Measurements from ENCODE around the gene CCDC152.
"Not testable (repeated sequence)": the region's sequence is repeated elsewhere in the genome, so short reads cannot be mapped to it uniquely, and the experiment has no call there.

The CCDC152 gene

GRCh38 chr5:42756606-42757601, at the start of gene CCDC152:
TSS of gene CCDC152 (plus strand) at chr5:42756818. CDS start at chr5:42759122, 2,304 bp downstream.
- peak within 1 kb of the TSS; percentile 83 for H3K27ac Mint-ChIP-seq
- H3K27me3 Mint-ChIP-seq = peaks cover 0 to 7% of the 10 kb centered on the region in 2 donors
- peaks cover 9 to 19% of the 10 kb centered on the region in 2 donors for H3K4me1 Mint-ChIP-seq
- H3K36me3 Mint-ChIP-seq = peaks cover 2 to 4% of the 10 kb centered on the region in 2 donors
- ATAC-seq (replicated peaks) = peak; percentile 93 to 95
- peak; percentile 38 for DNase-seq
- H3K4me3 Mint-ChIP-seq = peak within 1 kb of the TSS; percentile 84 to 89
- H3K9me3 Mint-ChIP-seq = no peaks in the 10 kb centered on the region

- Mint-ChIP-seq H3K27me3 (peaks cover 0 to 5% of the 10 kb centered on the region in 2 donors), H3K9me3 (no peaks in the 10 kb centered on the region), H3K4me3 (no peak overlapping the region), H3K4me1 (peaks cover 9% of the 10 kb centered on the region in 2 donors), H3K27ac (no peak overlapping the region), H3K36me3 (no peaks in the 10 kb centered on the region)
- ATAC-seq (replicated peaks) = no peak
- no peak for DNase-seq
These were observed 40.8 kb upstream of the CCDC152 start for GRCh38 chr5:42715785-42716184.

- peaks cover 3 to 5% of the 10 kb centered on the region in 2 donors for H3K27me3 Mint-ChIP-seq
- peak; percentile 98 for ATAC-seq (replicated peaks)
- H3K27ac Mint-ChIP-seq = no peak overlapping the region
- no peaks in the 10 kb centered on the region for H3K36me3 Mint-ChIP-seq
- DNase-seq = peak; percentile 32
- H3K9me3 Mint-ChIP-seq = no peaks in the 10 kb centered on the region
- peaks cover 9% of the 10 kb centered on the region in 2 donors for H3K4me1 Mint-ChIP-seq
- no peak overlapping the region for H3K4me3 Mint-ChIP-seq
These were observed 38.0 kb upstream of the CCDC152 start for GRCh38 chr5:42718591-42718990.

- no peak overlapping the region for H3K4me3 Mint-ChIP-seq
- H3K4me1 Mint-ChIP-seq = peaks cover 9% of the 10 kb centered on the region in 2 donors
- DNase-seq = no peak
- H3K27me3 Mint-ChIP-seq = peaks cover 5% of the 10 kb centered on the region in 2 donors
- ATAC-seq (replicated peaks) = no peak
- H3K36me3 Mint-ChIP-seq = no peaks in the 10 kb centered on the region
- H3K27ac Mint-ChIP-seq = no peak overlapping the region
- H3K9me3 Mint-ChIP-seq = no peaks in the 10 kb centered on the region
These were observed 37.6 kb upstream of the CCDC152 start for GRCh38 chr5:42719034-42719433.

GRCh38 chr5:42720251-42720650, 36.4 kb upstream of the CCDC152 start:
- ATAC-seq (replicated peaks) = no peak
- Mint-ChIP-seq H3K4me3 (no peak overlapping the region), H3K4me1 (peaks cover 9% of the 10 kb centered on the region in 2 donors), H3K36me3 (no peaks in the 10 kb centered on the region), H3K27me3 (peaks cover 5% of the 10 kb centered on the region in 2 donors), H3K27ac (no peak overlapping the region), H3K9me3 (no peaks in the 10 kb centered on the region)
- no peak for DNase-seq

- no peaks in the 10 kb centered on the region for H3K36me3 Mint-ChIP-seq
- DNase-seq (no peak), ATAC-seq (replicated peaks) (no peak)
- no peak overlapping the region for H3K4me3 Mint-ChIP-seq
- no peaks in the 10 kb centered on the region for H3K9me3 Mint-ChIP-seq
- no peak overlapping the region for H3K27ac Mint-ChIP-seq
- H3K27me3 Mint-ChIP-seq = peaks cover 12 to 13% of the 10 kb centered on the region in 2 donors
- H3K4me1 Mint-ChIP-seq = peaks cover 9% of the 10 kb centered on the region in 2 donors
These were observed 35.1 kb upstream of the CCDC152 start for GRCh38 chr5:42721484-42721883.

- H3K27ac Mint-ChIP-seq = not testable (repeated sequence)
These were observed 22.0 kb upstream of the CCDC152 start for GRCh38 chr5:42734531-42735058.

GRCh38 chr5:42740920-42741319, 15.7 kb upstream of the CCDC152 start:
- H3K4me3 Mint-ChIP-seq = no peak overlapping the region
- no peaks in the 10 kb centered on the region for H3K4me1 Mint-ChIP-seq
- H3K27me3 Mint-ChIP-seq = peaks cover 0 to 5% of the 10 kb centered on the region in 2 donors
- H3K36me3 Mint-ChIP-seq = no peaks in the 10 kb centered on the region
- ATAC-seq (replicated peaks) = no peak
- DNase-seq = no peak
- no peak overlapping the region for H3K27ac Mint-ChIP-seq
- H3K9me3 Mint-ChIP-seq = peaks cover 2 to 3% of the 10 kb centered on the region in 2 donors

More at GRCh38 chr5:42734531-42735058, 22.0 kb upstream of the CCDC152 start:
- not testable (repeated sequence) for ATAC-seq (replicated peaks); H3K27me3 Mint-ChIP-seq; H3K4me3 Mint-ChIP-seq; H3K9me3 Mint-ChIP-seq; DNase-seq; H3K4me1 Mint-ChIP-seq; H3K36me3 Mint-ChIP-seq

- H3K27me3 Mint-ChIP-seq = peaks cover 0 to 5% of the 10 kb centered on the region in 2 donors
- DNase-seq (no peak), ATAC-seq (replicated peaks) (no peak)
- H3K9me3 Mint-ChIP-seq = peaks cover 0 to 3% of the 10 kb centered on the region in 2 donors
- H3K36me3 Mint-ChIP-seq = no peaks in the 10 kb centered on the region
- H3K4me3 Mint-ChIP-seq = no peak overlapping the region
- no peak overlapping the region for H3K27ac Mint-ChIP-seq
- H3K4me1 Mint-ChIP-seq = no peaks in the 10 kb centered on the region
These were observed 11.2 kb upstream of the CCDC152 start for GRCh38 chr5:42745426-42745825.

- H3K27ac Mint-ChIP-seq = peak overlapping the region; percentile 37
- ATAC-seq (replicated peaks) (no peak), DNase-seq (no peak)
- H3K36me3 Mint-ChIP-seq = no peaks in the 10 kb centered on the region
- no peaks in the 10 kb centered on the region for H3K4me1 Mint-ChIP-seq
- H3K4me3 Mint-ChIP-seq = no peak overlapping the region
- H3K27me3 Mint-ChIP-seq = peaks cover 0 to 5% of the 10 kb centered on the region in 2 donors
- H3K9me3 Mint-ChIP-seq = peaks cover 0 to 3% of the 10 kb centered on the region in 2 donors
These were observed 10.8 kb upstream of the CCDC152 start for GRCh38 chr5:42745856-42746255.

GRCh38 chr5:42749020-42749419, 7.6 kb upstream of the CCDC152 start:
- Mint-ChIP-seq H3K27me3 (no peaks in the 10 kb centered on the region), H3K9me3 (no peaks in the 10 kb centered on the region), H3K27ac (no peak overlapping the region), H3K4me1 (no peaks in the 10 kb centered on the region), H3K4me3 (no peak overlapping the region), H3K36me3 (no peaks in the 10 kb centered on the region)
- DNase-seq = no peak
- ATAC-seq (replicated peaks) = no peak

GRCh38 chr5:42750507-42750906, 6.1 kb upstream of the CCDC152 start:
- no peaks in the 10 kb centered on the region for H3K9me3 Mint-ChIP-seq
- H3K4me1 Mint-ChIP-seq = no peaks in the 10 kb centered on the region
- ATAC-seq (replicated peaks) (no peak), DNase-seq (no peak)
- H3K36me3 Mint-ChIP-seq = no peaks in the 10 kb centered on the region
- no peak overlapping the region for H3K4me3 Mint-ChIP-seq
- H3K27ac Mint-ChIP-seq = no peak overlapping the region
- H3K27me3 Mint-ChIP-seq = no peaks in the 10 kb centered on the region

GRCh38 chr5:42751044-42751443, 5.6 kb upstream of the CCDC152 start:
- no peaks in the 10 kb centered on the region for H3K36me3 Mint-ChIP-seq
- no peak for ATAC-seq (replicated peaks)
- no peaks in the 10 kb centered on the region for H3K9me3 Mint-ChIP-seq
- no peak for DNase-seq
- no peak overlapping the region for H3K27ac Mint-ChIP-seq
- H3K4me3 Mint-ChIP-seq = no peak overlapping the region
- no peaks in the 10 kb centered on the region for H3K4me1 Mint-ChIP-seq
- H3K27me3 Mint-ChIP-seq = no peaks in the 10 kb centered on the region

GRCh38 chr5:42753099-42753498, 3.5 kb upstream of the CCDC152 start:
- Mint-ChIP-seq H3K36me3 (no peaks in the 10 kb centered on the region), H3K27me3 (peaks cover 0 to 7% of the 10 kb centered on the region in 2 donors), H3K4me1 (peaks cover 9 to 14% of the 10 kb centered on the region in 2 donors), H3K27ac (no peak overlapping the region), H3K9me3 (no peaks in the 10 kb centered on the region), H3K4me3 (no peak overlapping the region)
- no peak for DNase-seq
- ATAC-seq (replicated peaks) = no peak

GRCh38 chr5:42759456-42759855, 2.8 kb downstream of the CCDC152 start:
- peaks cover 9 to 19% of the 10 kb centered on the region in 2 donors for H3K4me1 Mint-ChIP-seq
- DNase-seq = no peak
- no peak for ATAC-seq (replicated peaks)
- H3K36me3 Mint-ChIP-seq = peaks cover 2 to 4% of the 10 kb centered on the region in 2 donors
- peaks cover 0 to 7% of the 10 kb centered on the region in 2 donors for H3K27me3 Mint-ChIP-seq
- no peak overlapping the region for H3K4me3 Mint-ChIP-seq
- no peak overlapping the region for H3K27ac Mint-ChIP-seq
- no peaks in the 10 kb centered on the region for H3K9me3 Mint-ChIP-seq
